Measurements from ENCODE around the gene NEB. TPM values are rescaled to one million over a fixed set of nuclear protein-coding genes. Genes with fewer than 3 reads are reported as not detected.

The NEB gene
- total RNA-seq, 1 donor from 2014 or later = 0.83 TPM

Other genes with a start within 250 kb of the NEB start
- 52.3 TPM for gene ARL5A, start 93.9 kb upstream of the NEB start, total RNA-seq

Measured in lower lobe of right lung (tissue), 1 donor.